HG03175 (cell line): ENCODE data around the gene HMGCS2.
A peak's percentile ranks its signal among the peaks of the same experiment; 100 is the strongest.

ENCODE experiments used
- ATAC-seq: cut with Tn5 transposase; IDR thresholded peaks from one replicate; pipeline ENCODE4 v1.9.1; 2021; ENCODE audit warnings: mild to moderate bottlenecking, moderate library complexity; ENCODE audit not compliant: unreplicated experiment

HMGCS2 gene

DNA sequence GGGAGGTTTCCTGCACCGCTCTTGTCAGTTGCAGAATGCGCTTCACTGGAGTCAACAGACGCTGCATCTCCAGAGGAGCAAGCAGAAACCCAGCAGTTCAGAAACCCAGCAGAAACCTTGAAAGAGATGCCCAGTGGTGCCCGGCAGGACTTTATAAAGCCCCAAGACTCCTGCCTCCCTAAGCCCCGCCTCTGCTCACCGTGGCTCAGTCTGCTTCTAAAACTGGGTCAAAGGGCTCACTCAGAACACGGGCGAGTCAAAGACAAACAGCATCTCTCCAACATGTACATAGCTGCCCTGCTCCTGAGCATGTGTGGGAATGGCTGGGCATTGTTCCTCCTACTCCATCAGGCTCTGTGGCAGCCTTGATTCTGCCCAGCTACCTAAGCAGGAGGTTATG, at the start of gene HMGCS2:
Gene HMGCS2 (minus strand): TSS at position 128 of the 400 bp plus-strand sequence. CDS start 61 bp downstream, at position 67.
- ATAC-seq, result no peak

DNA sequence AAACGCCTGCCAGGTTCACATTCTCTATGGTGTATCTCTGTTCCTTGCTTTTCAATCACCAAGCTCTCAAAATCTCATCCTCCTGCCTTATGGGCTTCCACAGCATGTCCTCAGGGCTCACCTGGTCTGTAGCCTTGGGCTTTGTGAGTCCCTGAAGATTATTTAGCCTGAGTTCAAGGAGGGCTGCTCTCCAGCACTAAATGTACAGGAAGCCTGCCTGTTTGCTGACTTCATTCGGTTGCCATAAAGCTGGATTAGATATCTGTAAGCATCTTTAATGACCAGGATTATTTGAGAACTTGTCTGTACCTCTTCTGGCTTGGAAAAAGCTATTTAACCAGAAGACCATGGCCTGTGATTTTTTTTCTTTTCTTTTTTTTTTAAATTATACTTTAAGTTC, 49.5 kb upstream of the HMGCS2 start:
- ATAC-seq, result no peak

DNA sequence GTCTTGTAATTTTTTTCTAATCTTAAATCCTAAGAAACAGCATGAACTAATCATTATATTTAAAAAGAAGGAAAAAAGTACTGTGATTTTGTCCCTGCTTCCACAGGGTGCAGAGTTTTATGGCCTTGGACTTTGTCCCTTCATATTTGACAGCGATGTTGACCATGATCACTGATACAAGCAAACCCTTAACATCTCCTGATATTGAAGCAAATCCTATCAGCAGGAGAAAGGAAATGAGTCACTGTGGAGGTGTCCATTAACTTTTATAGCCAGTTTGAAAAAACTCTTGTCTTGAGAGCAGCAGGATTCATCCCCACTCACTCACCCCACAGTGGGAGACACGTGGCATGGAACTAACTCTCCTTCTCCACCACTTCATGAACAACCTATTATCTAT, 47.7 kb upstream of the HMGCS2 start:
- no peak for ATAC-seq

DNA sequence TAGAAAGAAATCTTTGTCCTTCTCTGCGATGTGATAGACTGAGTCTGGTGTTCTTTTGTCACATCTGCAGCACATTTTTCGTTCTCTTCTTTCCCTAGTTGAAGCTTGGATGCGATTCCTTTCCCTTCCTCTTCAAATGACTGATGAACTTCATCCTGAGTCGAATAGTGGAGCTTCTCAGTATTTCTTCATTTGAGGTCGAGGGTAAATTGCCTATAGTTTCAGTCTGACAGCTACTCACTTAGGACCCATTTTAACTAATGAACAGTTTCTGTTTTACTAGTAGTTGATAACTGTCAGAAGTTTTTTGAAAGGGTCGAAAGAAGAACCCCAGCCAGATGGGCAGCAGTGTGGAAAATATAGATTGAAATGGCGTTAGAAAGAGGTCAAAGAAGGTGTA, 47.2 kb upstream of the HMGCS2 start:
- no peak for ATAC-seq

DNA sequence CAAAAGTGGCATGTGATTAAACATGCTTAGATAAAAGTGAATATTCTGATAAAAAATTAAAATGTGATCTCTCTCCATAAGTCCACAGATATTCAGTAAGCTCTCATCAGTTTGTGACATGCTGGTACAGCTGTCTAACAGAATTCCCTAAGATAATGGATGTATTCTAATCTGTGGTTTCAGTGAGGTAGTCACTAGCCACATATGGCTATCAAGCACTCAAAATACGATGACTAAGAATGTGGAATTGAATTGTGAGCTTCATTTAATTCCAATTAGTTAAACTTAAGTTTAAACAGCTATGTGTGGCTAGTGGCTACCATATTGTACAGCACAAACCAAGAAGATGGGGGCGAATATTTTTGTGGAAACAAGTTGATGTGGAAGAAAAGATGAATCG, 46.7 kb upstream of the HMGCS2 start:
- ATAC-seq, result no peak

DNA sequence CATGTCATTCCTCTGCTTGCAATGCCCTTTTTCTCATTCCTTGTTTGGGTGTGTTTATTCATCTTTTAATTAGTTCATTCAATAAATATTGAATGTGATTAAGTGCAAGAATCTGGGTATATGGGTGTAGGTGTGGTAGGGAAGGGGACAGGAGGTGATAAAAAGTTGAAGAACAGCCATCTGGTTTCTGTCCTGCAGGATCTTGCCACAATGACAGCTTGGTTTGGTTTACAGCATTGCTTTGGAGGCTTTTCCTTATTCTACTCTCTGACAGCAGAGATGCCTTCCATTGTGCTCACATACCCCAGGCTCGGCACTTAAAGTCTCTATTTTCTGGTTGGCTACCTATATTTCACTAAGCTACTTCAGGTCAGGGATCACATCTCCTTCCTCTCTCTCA, 45.6 kb upstream of the HMGCS2 start:
- ATAC-seq, result no peak

DNA sequence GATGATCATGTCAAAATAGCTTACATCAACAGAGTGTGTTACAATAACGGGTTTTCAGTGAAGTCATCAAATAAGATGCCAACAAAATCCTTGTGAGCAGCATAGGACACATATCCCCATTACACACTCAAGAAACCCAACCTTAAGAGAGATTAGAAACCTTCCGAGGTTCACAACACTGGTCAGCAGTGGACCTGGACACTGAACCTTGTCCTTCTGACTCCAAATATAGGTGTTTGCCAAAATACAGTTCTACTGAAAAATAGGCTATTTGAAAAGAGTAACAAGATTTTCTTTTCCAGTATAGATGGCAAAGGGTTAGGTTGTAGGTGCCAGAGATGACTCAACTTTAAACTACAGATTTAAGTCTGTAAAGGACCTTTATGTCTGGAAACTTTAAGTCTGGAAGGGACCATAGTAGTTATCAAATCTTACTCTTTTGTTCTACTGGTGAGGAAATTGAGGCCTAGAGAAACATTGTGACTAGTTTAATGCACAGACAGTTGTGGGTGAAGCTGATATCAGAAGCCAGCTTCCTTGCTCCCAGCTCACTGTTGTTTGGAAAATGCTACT, 43.4 kb upstream of the HMGCS2 start:
- ATAC-seq, result no peak

DNA sequence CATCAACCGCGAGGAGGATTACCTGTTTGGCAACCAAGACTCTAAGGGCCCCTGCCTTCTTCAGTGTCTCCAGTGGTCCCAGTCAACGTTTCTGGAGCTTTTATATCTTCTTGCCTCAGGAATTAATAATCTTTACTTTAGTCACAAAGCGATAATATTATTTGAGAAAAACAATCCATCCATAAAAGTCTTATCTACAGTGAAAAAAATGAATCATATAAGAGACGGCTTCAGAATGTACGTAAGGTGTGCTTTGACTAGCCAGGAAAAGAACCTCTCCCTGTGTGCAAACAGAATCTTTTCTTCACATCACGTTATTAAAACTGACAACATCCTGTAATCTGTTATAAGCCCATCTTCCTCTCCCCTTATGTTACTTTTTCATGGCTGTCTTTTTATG, 42.7 kb upstream of the HMGCS2 start, which contains the start of gene REG4:
Gene REG4 (minus strand): TSS at position 74 of the 400 bp plus-strand sequence. CDS start 2,691 bp downstream, outside the sequence.
- ATAC-seq, result no peak

DNA sequence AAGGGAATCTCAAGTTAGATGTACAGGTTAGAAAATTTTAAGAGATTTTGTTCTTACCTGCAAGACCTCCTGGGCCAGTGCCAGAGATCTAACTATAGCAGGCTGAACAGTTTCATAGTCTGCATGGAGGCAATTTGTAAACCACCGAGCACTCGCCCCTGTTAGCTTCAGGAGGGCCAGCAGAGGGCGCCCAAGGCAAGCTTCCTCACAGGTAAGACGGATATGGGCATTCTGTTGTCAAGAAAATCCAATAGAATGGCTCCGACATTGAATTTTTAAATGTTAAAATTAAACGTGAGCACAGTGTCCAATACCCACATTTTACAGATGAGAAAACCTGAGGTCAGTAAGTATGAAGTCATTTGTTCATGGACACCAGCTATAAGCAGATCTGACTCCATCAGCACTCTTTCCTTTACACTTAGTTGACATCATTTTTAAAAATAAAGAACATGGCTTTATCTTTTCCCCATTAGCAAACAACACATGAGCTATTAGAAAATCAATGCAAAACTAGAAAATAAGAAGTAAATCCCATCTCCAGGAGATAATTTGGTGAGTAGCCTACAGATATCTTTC, 40.4 kb upstream of the HMGCS2 start:
- peak; percentile 80 for ATAC-seq

DNA sequence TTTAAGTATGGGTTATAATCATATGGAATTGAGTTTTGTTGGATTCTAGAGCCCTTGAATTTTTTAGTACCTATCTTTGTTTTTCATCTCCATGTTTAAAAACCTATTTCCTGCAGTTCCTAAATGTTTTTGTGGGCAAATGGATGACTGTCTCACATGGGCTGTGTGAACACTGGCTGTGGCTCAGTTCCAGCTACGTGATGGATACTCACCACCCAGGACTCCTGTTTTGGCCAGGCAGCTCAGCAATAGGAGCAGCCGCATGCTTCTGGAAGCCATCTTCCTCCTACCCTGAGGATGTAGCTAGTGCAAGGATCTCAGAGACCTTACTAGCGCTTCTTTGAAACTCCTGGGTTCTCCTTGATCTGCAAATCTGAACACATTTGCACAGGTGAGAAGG, 39.8 kb upstream of the HMGCS2 start:
- no peak for ATAC-seq

DNA sequence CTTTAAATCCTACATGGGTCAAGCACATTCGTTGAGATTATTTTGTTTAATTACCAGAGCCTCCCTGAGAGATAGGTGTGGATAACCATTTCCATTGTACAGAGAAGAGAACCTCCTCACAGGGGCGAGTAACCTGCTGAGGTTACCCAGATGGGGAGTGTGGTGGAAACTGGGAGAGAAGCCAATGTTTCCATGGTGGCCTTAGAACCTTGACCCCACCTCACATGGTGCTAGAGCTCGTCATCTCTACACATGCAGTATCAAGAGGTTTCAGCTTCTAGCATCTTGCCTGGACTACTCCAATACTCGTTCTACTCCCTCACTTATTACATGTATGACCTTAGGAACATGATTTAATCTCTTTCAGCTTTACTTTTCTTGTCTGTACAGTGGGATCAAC, 37.8 kb upstream of the HMGCS2 start:
- ATAC-seq, result no peak

DNA sequence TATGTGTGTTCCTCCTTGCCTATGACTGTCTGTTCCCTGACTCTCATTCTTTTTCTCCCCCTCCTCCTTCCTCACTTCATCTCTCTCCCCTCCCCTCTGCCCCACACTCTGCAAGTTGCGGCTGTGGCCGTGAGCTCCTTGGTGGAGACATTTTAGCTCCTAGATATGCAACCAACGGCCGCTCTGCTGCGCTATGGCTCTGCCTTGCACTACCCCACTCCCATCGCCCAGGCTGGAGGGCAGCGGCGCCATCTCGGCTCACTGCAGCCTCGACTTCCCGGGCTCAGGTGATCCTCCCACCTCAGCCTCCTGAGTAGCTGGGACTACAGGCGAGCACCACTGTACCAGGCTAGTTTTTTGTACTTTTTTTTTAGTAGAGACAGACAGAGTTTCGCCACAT, 37.0 kb upstream of the HMGCS2 start:
- ATAC-seq, result no peak

DNA sequence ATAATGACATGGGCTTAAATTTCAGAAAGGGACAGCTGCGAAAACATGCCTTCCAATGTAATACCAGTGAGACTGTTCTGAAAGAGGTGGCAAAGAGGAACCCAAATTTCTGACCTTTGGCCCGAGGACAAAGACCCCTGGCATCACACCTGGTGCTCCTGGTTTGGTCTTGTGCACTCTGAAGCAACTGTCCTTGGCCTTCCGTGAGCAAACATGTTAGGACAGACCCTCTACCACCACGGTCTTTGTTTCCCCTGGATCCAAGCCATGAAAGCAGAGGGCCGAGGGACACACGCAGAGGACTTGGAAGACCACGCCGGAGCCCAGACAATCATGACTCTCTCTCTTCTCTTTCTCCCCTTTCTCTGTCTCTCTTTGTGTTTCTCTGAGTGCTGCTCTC, 36.5 kb upstream of the HMGCS2 start:
- no peak for ATAC-seq

DNA sequence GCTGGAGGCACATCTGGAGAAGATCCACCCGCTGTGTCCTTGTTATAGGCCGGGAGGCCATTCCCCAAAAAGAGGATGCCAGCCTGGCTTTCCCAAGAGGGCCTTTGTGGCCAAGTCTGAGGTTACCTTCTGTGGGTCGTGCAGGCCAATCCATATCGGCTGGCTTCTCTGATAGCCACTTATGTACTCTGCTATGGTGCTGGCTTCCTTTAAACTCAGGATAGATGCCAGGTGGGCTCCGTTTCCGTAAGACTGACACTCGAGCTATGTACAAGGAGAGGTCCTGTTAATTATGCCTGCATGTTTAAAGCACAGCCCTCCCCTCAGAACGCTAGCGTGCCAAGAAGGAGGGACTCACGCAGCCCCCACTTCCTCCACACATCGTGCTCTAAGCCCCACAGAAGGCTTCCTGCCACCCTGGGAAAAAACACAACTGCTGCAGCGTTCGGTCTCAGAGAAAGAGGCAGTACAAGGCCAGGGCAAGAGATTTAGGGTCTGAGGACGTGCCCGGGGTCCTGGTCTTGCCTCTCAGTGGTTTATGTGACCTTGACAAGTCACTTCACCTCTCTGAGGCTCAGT, 31.0 kb upstream of the HMGCS2 start:
- no peak for ATAC-seq

DNA sequence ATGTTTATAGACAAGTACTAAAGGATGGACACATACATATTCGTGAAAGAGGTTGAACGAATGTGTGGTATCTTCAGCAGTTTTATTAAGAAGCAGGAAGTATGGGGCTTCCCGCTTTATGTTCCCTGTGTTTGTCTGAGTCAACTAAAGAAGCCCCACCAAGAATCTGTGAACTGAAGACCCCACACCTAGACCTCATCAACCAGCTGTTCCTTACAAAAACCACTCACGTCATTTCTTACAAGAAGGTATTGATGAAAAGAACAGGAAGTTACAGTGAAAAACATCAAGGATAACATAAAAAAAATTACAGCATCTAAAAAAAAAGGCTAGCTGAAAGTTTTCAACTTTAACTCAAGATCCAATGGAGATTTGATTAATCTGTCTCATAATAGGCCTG, 30.3 kb upstream of the HMGCS2 start:
- ATAC-seq, result no peak

DNA sequence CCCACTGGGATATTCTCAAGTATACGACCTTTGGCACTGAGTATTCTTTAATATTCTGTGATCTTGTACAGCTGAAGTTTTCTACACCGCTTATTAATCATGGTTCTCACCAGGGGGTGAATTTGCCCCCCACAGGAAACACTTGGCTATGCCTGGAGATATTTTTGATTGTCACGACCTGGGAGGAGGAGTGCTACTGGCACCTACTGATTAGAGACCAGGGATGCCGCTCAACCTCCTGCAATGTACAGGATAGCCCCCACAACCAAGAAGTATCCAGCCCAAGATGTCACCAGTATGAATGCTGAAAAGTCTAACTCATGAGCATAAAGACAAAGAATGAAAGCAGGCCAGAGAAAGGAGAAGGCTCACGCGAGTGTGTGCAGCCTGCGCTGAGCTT, 28.9 kb upstream of the HMGCS2 start:
- no peak for ATAC-seq

DNA sequence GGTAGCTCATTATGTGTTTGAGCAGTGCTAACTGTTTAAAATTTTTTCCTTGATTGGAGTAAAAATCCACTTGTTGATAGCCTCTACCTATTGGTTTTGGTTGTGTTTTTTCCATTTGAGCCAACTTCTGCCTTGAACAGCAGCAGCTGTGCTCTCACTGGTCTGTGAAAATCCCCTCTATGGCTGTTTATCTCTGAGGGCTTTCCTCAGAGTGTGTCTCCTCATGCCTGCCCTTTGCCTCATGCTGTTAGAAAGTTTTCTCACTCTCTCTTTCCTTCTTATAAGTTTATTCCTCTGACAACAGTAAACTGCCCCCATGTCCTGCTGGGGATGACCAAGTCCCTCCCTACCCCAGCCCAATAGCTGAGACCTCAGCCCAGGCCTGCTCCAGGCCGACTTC, 28.5 kb upstream of the HMGCS2 start:
- ATAC-seq, result no peak

DNA sequence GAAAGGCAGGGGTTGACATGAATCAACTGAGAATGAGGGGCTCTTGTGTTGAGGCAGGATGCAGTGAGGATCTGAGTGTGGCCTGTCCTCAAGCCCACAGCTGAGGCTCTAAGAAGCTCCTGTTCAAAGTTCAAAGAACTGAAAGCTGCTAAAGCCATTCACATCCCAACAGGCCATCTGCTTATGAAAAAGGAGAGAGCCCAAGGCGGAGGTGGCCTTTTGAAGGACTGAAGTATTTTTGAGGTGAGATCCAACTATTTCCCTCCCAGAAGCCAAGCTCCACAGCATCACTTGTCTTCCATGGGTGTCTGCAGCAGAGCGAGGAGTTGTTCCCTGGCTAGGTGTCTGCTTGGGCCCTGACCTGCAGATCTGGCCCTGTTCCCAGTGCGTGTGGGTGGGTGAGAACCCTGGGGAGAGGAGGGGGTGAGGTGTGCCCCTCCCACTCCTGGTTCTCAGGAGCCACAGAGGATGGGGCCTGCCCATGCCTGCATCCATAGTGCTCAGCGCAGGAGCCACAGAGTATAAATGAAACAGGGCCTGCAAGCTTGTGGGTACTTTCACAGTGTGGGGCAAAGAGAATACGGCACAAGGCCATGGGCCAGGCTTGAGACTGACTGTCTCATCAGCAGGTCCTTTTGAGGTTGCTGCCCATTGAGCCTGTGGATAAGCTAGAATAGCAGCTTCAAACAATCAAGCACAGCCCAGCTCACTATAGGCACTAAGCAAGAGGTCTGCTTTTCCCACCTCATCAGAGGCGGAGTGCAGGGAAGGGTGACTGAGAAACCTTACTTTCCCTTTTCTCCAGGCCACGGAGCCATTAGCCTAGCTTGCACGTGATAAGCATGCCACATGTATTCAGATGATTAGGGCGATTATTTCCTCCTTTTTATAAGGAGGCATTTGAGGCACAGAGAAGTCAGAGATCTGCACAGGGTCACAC, 26.8 kb upstream of the HMGCS2 start:
- no peak for ATAC-seq

DNA sequence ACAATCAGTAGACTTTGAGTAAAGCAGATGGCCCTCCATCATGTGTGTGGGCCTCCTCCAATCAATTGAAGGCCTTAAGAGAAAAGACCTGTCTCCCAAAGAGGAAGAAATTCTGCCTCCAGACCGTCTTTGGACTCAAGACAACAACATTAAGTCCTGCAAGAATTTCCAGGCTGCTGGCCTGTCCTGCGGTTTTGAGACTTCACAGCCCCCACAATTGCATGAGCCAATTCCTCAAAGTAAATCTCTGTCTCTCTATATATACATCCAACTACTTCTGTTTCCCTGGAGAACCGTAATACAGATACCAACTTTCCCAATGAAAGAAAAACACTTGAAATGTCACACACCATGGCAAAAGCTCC, 26.2 kb upstream of the HMGCS2 start:
- ATAC-seq, result no peak

DNA sequence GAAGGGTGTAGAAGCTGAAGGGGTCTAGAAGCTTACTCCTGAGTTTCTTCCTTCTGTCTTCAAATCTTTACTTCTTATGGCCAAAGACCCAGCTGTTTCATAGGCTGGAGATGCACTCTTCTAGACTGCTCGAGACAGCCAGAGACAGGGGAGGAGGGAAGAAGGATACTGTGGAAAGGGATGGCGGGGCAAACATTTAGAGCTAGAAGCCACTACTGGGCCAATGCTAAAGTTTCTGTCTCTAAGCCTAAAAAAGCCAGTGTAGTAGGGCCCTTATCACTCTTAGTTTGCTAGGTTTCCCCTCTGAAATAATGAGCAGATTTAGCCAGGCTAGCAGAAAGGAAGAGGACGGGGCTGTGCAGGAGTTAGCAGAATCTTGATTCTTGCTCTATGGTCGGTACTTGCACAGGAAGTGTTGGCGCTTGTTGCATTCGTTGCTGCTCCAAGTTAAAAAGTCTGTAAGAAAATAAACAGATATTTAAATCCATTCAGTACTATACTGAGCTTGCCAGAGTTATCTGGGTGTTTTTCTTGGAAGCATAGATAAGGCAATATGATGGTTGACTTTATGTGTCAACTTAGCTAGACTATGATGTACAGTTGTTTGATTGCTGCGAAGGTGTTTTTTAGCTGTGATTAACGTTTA, 25.6 kb upstream of the HMGCS2 start:
- no peak for ATAC-seq

DNA sequence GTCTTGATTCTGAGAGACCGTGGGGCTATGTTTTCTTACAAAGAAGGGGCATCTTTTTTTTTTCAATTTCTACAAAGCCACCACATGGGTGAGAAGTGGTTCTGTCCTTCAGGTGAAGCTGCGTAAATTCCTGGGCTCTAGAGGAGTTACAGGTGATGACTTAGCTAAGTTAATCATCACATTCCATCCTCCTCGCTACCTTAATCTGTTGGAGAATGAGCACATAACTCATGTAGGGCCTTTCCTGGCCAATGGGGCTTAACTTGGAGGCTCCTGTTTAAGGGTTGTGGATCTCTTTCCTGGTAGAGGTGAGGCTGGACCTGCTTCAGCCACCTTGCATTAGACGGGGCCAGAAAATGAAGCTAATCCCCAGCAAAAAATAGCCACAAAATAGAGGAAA, 22.7 kb upstream of the HMGCS2 start:
- no peak for ATAC-seq
